Natural killer cell (primary cell): ENCODE data around the gene ACSBG1. TPM values are rescaled to one million over a fixed set of nuclear protein-coding genes. Genes with fewer than 3 reads are reported as not detected.
A peak's percentile ranks its signal among the peaks of the same experiment; 100 is the strongest.

ENCODE experiments used
- ATAC-seq, 3 donors: fragments of 150-1000 bp in 2 of 3; fragments of 200-7000 bp in 1 of 3; cut with Tn5 transposase; 1 replicate in 1 of 3; 2 replicates in 2 of 3; pipeline ENCODE4 v1.10.0; 2021; ENCODE audit warnings: mild to moderate bottlenecking in 2 of 3, moderate library complexity in 2 of 3
- DNase-seq, 2 donors: peaks; one replicate each; pipeline versions ENCODE4 v3.0.0 to v3.0.0-alpha.2; 2013 to 2021; ENCODE audit warnings: mixed read lengths in 1 of 2
- H3K27ac ChIP-seq: one replicate; pipeline ENCODE4 v1.5.1; 2013; ENCODE audit warnings: mild to moderate bottlenecking, low read length
- H3K27me3 ChIP-seq: one replicate; pipeline ENCODE4 v1.6.1; 2013; ENCODE audit warnings: low read length; ENCODE audit not compliant: control insufficient read depth, insufficient read depth
- H3K36me3 ChIP-seq: one replicate; pipeline ENCODE4 v1.6.1; 2013; ENCODE audit warnings: low read length; ENCODE audit not compliant: control insufficient read depth, insufficient read depth
- H3K4me1 ChIP-seq: one replicate; pipeline ENCODE4 v1.6.1; 2013; ENCODE audit warnings: low read length; ENCODE audit not compliant: control insufficient read depth, insufficient read depth
- H3K4me3 ChIP-seq: one replicate; pipeline ENCODE4 v1.5.1; 2013; ENCODE audit warnings: low read length
- H3K9me3 ChIP-seq: one replicate; pipeline ENCODE4 v1.6.1; 2013; ENCODE audit warnings: low read length; ENCODE audit not compliant: control insufficient read depth, insufficient read depth
- H3K27ac Mint-ChIP-seq, 2 donors: one replicate each; pipeline ENCODE4 v1.8.0; 2022; ENCODE audit warnings: mild to moderate bottlenecking in 2 of 2, mixed read lengths in 2 of 2, moderate library complexity in 1 of 2
- H3K27me3 Mint-ChIP-seq, 2 donors: one replicate each; pipeline ENCODE4 v1.8.0; 2022; ENCODE audit warnings: low read depth in 2 of 2, mixed read lengths in 2 of 2
- H3K36me3 Mint-ChIP-seq: one replicate; pipeline ENCODE4 v1.8.0; 2022; ENCODE audit warnings: mixed read lengths
- H3K4me1 Mint-ChIP-seq, 2 donors: one replicate each; pipeline ENCODE4 v1.8.0; 2022; ENCODE audit warnings: mixed read lengths in 2 of 2
- H3K4me3 Mint-ChIP-seq: one replicate; pipeline ENCODE4 v1.8.0; 2022; ENCODE audit warnings: mild to moderate bottlenecking, moderate library complexity, mixed read lengths
- H3K9me3 Mint-ChIP-seq, 2 donors: one replicate each; pipeline ENCODE4 v1.8.0; 2022; ENCODE audit warnings: mixed read lengths in 2 of 2
- WGBS: methylation state at CpG from one replicate; pipeline ENCODE4 v1.1.7; 2013; ENCODE audit warnings: missing lambda C conversion rate; ENCODE audit not compliant: insufficient coverage; 5-methylcytosine and 5-hydroxymethylcytosine counted together
- intact Hi-C: fragments of 100-400 bp; cut with micrococcal nuclease; formaldehyde crosslinking; loops from one replicate; pipeline ENCODE4 v1.14.2; 2022
- total RNA-seq, 4 donors: library from RNA; stranded (reverse); fragments of 120-200 nt in 1 of 4; gene quantifications; one replicate each; pipeline versions ENCODE4 v1.2.3 to v1.2.4, GENCODE V29; 2013 to 2022
- TF ChIP-seq, protein P1 (sequence below): fragments of 200-600 bp; IDR thresholded peaks from one replicate; pipeline ENCODE4 v1.8.0; 2022; ENCODE audit warnings: antibody characterized with exemption

Gene ACSBG1
- total RNA-seq, 3 donors from 2014 or later (not counting 1 experiment from before 2014, with no cell fraction given) = 0.07 TPM; not detected in 2

DNA sequence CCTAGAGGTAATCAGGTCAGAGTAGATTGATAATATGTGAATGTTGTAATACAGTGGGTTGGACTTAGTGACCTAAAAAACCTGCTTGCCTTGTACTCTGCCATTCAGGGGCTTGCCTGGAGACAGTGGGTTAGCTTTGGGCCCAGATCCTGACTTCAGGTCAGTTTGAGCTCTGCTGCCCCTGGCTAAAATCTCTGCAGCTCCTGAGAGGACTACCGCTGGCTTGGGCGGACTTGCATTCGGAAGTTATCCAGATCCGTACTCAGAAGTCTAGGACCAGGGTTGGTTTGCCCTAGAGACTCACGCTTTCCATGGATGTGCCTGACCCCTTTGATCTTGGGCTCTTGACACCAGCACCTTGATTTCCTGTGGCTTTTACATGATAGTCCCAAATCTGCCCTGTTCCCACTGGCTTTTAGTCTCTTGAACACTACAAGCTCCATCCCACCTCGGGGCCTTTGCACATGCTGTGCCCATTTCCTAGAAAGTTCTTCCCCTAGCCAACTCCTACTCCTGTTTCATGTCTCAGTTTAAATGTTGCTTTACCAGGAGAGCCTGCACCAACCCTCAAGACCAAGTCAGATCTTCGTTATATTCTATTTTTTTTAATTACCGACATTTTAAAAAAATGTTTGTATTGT is 5.9 kb downstream of the ACSBG1 start:
- Histone ChIP-seq H3K27me3 (no peaks in the 10 kb centered on the region), H3K27ac (no peak overlapping the region), H3K4me3 (no peak overlapping the region), H3K36me3 (no peaks in the 10 kb centered on the region), H3K9me3 (no peaks in the 10 kb centered on the region), H3K4me1 (peaks cover 6% of the 10 kb centered on the region)
- H3K4me1 Mint-ChIP-seq = peaks cover 0 to 4% of the 10 kb centered on the region in 2 donors
- no peaks in the 10 kb centered on the region for H3K36me3 Mint-ChIP-seq
- TF ChIP-seq, protein P1, sequence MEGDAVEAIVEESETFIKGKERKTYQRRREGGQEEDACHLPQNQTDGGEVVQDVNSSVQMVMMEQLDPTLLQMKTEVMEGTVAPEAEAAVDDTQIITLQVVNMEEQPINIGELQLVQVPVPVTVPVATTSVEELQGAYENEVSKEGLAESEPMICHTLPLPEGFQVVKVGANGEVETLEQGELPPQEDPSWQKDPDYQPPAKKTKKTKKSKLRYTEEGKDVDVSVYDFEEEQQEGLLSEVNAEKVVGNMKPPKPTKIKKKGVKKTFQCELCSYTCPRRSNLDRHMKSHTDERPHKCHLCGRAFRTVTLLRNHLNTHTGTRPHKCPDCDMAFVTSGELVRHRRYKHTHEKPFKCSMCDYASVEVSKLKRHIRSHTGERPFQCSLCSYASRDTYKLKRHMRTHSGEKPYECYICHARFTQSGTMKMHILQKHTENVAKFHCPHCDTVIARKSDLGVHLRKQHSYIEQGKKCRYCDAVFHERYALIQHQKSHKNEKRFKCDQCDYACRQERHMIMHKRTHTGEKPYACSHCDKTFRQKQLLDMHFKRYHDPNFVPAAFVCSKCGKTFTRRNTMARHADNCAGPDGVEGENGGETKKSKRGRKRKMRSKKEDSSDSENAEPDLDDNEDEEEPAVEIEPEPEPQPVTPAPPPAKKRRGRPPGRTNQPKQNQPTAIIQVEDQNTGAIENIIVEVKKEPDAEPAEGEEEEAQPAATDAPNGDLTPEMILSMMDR = no peak
- no peak for DNase-seq
- whole genome bisulfite sequencing = 86% methylated on average over 6 of the region's 8 CpGs
- ATAC-seq = no peak
- H3K4me3 Mint-ChIP-seq = no peak overlapping the region
- intact Hi-C loops = no loop called here
- H3K27me3 Mint-ChIP-seq = peaks cover 0 to under 1% of the 10 kb centered on the region in 2 donors
- no peak overlapping the region for H3K27ac Mint-ChIP-seq
- no peaks in the 10 kb centered on the region for H3K9me3 Mint-ChIP-seq

DNA sequence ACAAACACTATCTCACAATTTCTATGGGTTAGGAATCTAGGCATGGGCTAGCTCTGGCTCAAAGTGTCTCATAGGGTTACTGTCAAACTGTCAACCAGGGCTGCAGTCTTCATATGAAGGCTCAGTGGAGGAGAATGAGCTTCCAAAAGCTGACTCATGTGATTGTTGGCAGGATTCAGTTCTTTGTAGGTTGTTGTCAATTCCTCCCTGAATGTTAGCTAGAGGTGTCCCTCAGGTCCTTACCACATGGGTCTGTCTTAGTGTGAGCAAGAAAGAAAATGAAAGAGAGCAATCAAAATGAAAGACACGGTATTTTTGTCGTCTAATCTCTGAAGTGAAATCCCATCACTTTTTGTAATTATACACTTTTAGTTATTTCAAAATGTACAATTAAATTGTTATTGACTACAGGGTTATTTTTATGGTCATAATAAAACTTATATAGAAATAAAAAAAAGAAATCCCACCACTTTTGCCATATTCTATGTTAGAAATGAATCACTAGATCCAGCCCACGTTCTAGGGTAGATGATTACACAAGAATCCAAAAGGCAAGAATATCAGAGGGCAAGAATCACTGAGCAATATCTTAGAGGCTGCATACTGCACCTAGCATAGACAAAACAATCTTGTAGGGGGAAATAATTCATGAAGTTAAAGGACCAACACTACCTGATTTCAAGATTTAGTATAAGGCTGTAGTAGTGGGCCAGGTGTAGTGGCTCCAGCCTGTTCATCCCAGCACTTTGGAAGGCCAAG is 8.4 kb downstream of the ACSBG1 start:
- intact Hi-C loops = no loop called here
- no peak overlapping the region for H3K27ac ChIP-seq
- Mint-ChIP-seq H3K36me3 (no peaks in the 10 kb centered on the region), H3K4me3 (no peak overlapping the region), H3K4me1 (peaks cover 0 to 6% of the 10 kb centered on the region in 2 donors), H3K9me3 (no peaks in the 10 kb centered on the region), H3K27ac (no peak overlapping the region), H3K27me3 (no peaks in the 10 kb centered on the region)
- ATAC-seq (no peak), DNase-seq (no peak)
- TF ChIP-seq, protein P1 = no peak
- no peaks in the 10 kb centered on the region for H3K27me3 ChIP-seq
- 75% methylated on average over 1 of the region's 3 CpGs for WGBS
- no peak overlapping the region for H3K4me3 ChIP-seq
- H3K9me3 ChIP-seq = no peaks in the 10 kb centered on the region
- no peaks in the 10 kb centered on the region for H3K36me3 ChIP-seq
- peaks cover 6% of the 10 kb centered on the region for H3K4me1 ChIP-seq

DNA sequence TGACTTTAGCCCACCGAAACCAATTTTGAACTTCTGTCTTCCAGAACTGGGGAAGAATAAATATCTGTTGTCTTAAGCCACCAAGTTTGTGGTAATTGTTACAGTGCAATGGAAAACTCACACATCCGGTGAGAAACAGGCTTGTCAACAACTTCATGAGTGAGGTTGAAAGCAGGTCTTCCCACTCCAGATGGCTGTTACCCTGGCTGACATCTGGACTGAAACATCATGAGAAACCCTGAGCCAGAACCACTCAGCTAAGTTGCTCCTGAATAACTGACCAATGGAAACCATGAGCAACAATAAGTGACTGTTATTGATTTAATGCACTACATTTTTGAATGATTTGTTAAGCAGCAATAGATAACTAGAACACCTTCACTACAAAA is 10.3 kb downstream of the ACSBG1 start:
- H3K27ac ChIP-seq = no peak overlapping the region
- H3K36me3 Mint-ChIP-seq = no peaks in the 10 kb centered on the region
- peaks cover 0 to 6% of the 10 kb centered on the region in 2 donors for H3K4me1 Mint-ChIP-seq
- no peaks in the 10 kb centered on the region for H3K27me3 ChIP-seq
- ATAC-seq (no peak), DNase-seq (peak in 1 of 2 donors; percentile 34)
- H3K27ac Mint-ChIP-seq = peak overlapping the region in 1 of 2 donors; percentile 51
- H3K4me3 ChIP-seq = no peak overlapping the region
- no peak overlapping the region for H3K4me3 Mint-ChIP-seq
- no peaks in the 10 kb centered on the region for H3K27me3 Mint-ChIP-seq
- H3K9me3 ChIP-seq = no peaks in the 10 kb centered on the region
- WGBS = 77% methylated on average over 2 of the region's 2 CpGs
- peaks cover 6% of the 10 kb centered on the region for H3K4me1 ChIP-seq
- no peaks in the 10 kb centered on the region for H3K9me3 Mint-ChIP-seq
- intact Hi-C loops = no loop called here
- TF ChIP-seq, protein P1 = no peak
- H3K36me3 ChIP-seq = no peaks in the 10 kb centered on the region
